Peyer's patch (tissue), 4 donors: ENCODE data around the gene FBXO24.

Experiments used
- CTCF ChIP-seq, 6 experiments: fragments of 450-650 bp in 4 of 6; fragments of 200-600 bp in 2 of 6; sonication (generic) in 1 of 6; IDR thresholded peaks; one replicate each; pipeline ENCODE4 v1.5.1; 2017 to 2019; ENCODE audit warnings: antibody characterized with exemption in 6 of 6, mild to moderate bottlenecking in 3 of 6, moderate library complexity in 1 of 6
- POLR2A ChIP-seq, 2 donors: fragments of 450-650 bp; IDR thresholded peaks; one replicate each; pipeline ENCODE4 v1.5.1; 2017; ENCODE audit warnings: antibody characterized with exemption in 2 of 2, mild to moderate bottlenecking in 2 of 2, moderate library complexity in 2 of 2

DNA sequence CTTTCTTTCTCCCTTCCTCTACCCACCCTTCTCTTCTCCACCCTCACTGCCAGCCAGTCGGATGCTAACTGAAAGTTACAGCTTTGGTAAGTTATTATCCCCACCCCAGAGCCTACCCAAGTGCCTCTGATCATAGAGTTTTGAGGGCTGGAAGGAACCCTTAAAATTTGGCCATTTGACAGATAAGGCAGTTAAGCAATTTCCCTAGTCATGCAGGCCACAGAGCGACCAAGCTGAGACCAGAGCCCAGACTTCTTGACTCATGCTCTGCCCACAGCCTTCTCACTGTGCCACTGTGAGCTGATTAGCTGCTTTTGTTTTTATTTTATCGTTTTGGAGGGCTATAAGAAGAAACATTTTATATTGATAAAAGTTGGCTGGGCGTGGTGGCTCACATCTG, 29.6 kb upstream of the FBXO24 start:
- TF ChIP-seq POLR2A (IDR thresholded peaks at IDR 0.05) (no peak), CTCF (IDR thresholded peaks at IDR 0.05) (no peak)
